NT2/D1 (cell line): ENCODE results near the gene GLIS1.
A peak's percentile ranks its signal among the peaks of the same experiment; 100 is the strongest.

Source experiments
- DNase-seq: peaks from one replicate; pipeline ENCODE4 v3.0.0-alpha.2; 2011; ENCODE audit warnings: low read depth, low spot score
- H3K27me3 ChIP-seq: 2 replicates; pipeline ENCODE4 v1.6.0; 2011; ENCODE audit warnings: mild to moderate bottlenecking; ENCODE audit not compliant: insufficient read length, insufficient read depth
- H3K36me3 ChIP-seq: 2 replicates; pipeline ENCODE4 v1.6.1; 2011; ENCODE audit warnings: mild to moderate bottlenecking, low read length, mixed read lengths; ENCODE audit not compliant: insufficient read depth, insufficient read length
- H3K4me1 ChIP-seq: 2 replicates; pipeline ENCODE4 v1.5.1; 2011; ENCODE audit not compliant: insufficient read depth, insufficient read length
- H3K4me3 ChIP-seq: 2 replicates; pipeline ENCODE4 v1.5.1; 2011; ENCODE audit warnings: low read depth; ENCODE audit not compliant: insufficient read length
- H3K9ac ChIP-seq: 2 replicates; pipeline ENCODE4 v1.6.0; 2011; ENCODE audit warnings: low read depth; ENCODE audit not compliant: insufficient read length
- H3K9me3 ChIP-seq: 2 replicates; pipeline ENCODE4 v1.5.1; 2011; ENCODE audit warnings: mild to moderate bottlenecking, low read length; ENCODE audit not compliant: insufficient read depth
- SUZ12 ChIP-seq: IDR thresholded peaks from 2 replicates; pipeline ENCODE4 v1.6.1; 2011; ENCODE audit not compliant: insufficient read length, insufficient read depth; ENCODE audit errors: extremely low read depth
- YY1 ChIP-seq: IDR thresholded peaks from 2 replicates; pipeline ENCODE4 v1.6.1; 2011; ENCODE audit not compliant: insufficient read length, insufficient read depth
- ZNF274 ChIP-seq: IDR thresholded peaks from 2 replicates; pipeline ENCODE4 v1.6.1; 2011; ENCODE audit warnings: mild to moderate bottlenecking, low read depth, low read length

The GLIS1 gene

GRCh38 chr1:53644496-53644895 is 94.5 kb downstream of the GLIS1 start:
- DNase-seq = no peak
- Histone ChIP-seq H3K9me3 (no peaks in the 10 kb centered on the region), H3K4me3 (no peak overlapping the region), H3K9ac (no peak overlapping the region), H3K4me1 (peaks cover 17% of the 10 kb centered on the region), H3K36me3 (no peaks in the 10 kb centered on the region), H3K27me3 (no peaks in the 10 kb centered on the region)
- TF ChIP-seq YY1 = no peak
- TF ChIP-seq ZNF274 = no peak
- no peak for TF ChIP-seq SUZ12

- no peak overlapping the region for H3K4me3 ChIP-seq
- H3K9me3 ChIP-seq = no peaks in the 10 kb centered on the region
- peaks cover 17% of the 10 kb centered on the region for H3K4me1 ChIP-seq
- DNase-seq = no peak
- no peak for TF ChIP-seq YY1
- H3K27me3 ChIP-seq = no peaks in the 10 kb centered on the region
- H3K36me3 ChIP-seq = no peaks in the 10 kb centered on the region
- no peak overlapping the region for H3K9ac ChIP-seq
Measured at GRCh38 chr1:53643881-53644390, 95.0 kb downstream of the GLIS1 start.

DNA sequence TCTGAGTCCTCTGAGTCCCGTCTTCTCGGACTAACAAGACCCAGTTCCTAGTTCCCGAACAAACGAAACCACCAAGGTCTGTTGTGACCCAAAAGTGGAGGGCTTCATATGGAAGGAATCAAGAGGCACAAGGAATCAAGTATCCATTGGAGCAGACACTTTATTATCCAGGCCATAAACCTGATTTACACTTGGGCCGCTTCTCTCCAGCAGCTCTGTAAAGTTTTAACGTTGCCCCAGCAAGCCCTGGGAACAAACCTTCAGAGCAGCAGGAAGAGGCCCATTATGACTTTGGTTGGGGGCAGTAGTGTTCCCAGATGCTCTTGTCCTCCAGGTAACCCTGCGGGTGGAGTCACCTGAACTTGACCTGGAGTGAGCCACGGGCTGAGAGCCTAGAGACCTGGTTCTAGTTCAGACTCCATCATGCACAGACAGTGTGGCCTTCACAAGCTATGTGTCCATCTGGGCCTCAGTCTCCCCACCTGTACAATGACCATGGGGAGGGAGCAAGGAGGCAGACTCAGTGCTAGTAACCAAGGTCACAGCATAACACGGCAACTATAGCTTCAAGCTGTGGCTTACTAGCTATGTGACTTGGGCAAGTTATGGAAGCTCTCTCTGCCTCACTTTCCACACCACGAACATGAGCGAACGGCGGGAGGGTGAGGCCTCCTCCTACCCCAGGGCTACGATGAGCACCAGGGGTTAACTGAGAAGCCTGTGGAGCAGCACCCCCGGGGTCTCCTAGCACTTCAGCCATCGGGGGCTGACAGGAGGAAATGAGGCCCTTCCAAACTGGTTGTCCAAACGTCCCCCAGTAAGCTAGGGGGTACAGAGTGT is 95.7 kb downstream of the GLIS1 start:
- DNase-seq = no peak
- Histone ChIP-seq H3K9me3 (no peaks in the 10 kb centered on the region), H3K4me3 (no peak overlapping the region)

DNA sequence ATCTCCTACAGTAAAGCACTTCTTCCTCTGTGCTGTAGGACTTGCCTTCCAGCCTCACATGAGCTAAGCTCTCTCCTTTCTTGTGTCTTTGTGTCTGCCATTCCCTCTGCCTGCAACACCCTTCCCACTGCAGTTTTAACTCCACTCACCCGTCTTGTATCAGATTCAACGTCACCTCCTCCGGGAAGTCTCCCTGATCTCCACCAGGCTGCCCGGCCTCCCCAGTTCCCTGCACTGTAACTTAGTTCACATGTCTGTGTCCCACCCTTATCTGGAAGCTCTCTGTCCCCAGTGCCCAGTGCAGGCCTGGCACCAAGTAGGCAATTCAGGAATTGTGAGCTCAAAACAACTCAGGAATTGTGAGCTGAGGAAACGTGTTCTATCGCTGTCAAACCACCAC is 96.4 kb downstream of the GLIS1 start:
- no peak for DNase-seq
- Histone ChIP-seq H3K36me3 (no peaks in the 10 kb centered on the region), H3K4me1 (peaks cover 17% of the 10 kb centered on the region), H3K4me3 (no peak overlapping the region), H3K27me3 (no peaks in the 10 kb centered on the region), H3K9ac (no peak overlapping the region), H3K9me3 (no peaks in the 10 kb centered on the region)
- TF ChIP-seq YY1 (no peak), SUZ12 (no peak)

More for the DNA sequence above, 95.7 kb downstream of the GLIS1 start:
- Histone ChIP-seq H3K4me1 (peaks cover 17% of the 10 kb centered on the region), H3K36me3 (no peaks in the 10 kb centered on the region), H3K27me3 (no peaks in the 10 kb centered on the region), H3K9ac (no peak overlapping the region)
- TF ChIP-seq ZNF274 = peak; percentile 1; the same call in 1 of the 2 replicates
- TF ChIP-seq YY1 = no peak

- H3K36me3 ChIP-seq = no peaks in the 10 kb centered on the region
- H3K4me1 ChIP-seq = peaks cover 17% of the 10 kb centered on the region
- H3K9me3 ChIP-seq = no peaks in the 10 kb centered on the region
- H3K4me3 ChIP-seq = no peak overlapping the region
- H3K27me3 ChIP-seq = no peaks in the 10 kb centered on the region
- TF ChIP-seq SUZ12 (no peak), YY1 (no peak), ZNF274 (no peak)
- no peak for DNase-seq
- no peak overlapping the region for H3K9ac ChIP-seq
Measured at GRCh38 chr1:53642215-53642555, 96.8 kb downstream of the GLIS1 start.

- Histone ChIP-seq H3K4me1 (peaks cover 17% of the 10 kb centered on the region), H3K4me3 (no peak overlapping the region), H3K9me3 (no peaks in the 10 kb centered on the region), H3K9ac (no peak overlapping the region), H3K36me3 (no peaks in the 10 kb centered on the region), H3K27me3 (no peaks in the 10 kb centered on the region)
- TF ChIP-seq YY1 (no peak), ZNF274 (no peak), SUZ12 (no peak)
- no peak for DNase-seq
Measured at GRCh38 chr1:53641481-53642214, 97.3 kb downstream of the GLIS1 start.

GRCh38 chr1:53640701-53641075 is 98.3 kb downstream of the GLIS1 start:
- Histone ChIP-seq H3K27me3 (no peaks in the 10 kb centered on the region), H3K36me3 (no peaks in the 10 kb centered on the region), H3K4me1 (peaks cover 17% of the 10 kb centered on the region), H3K9me3 (no peaks in the 10 kb centered on the region), H3K4me3 (no peak overlapping the region), H3K9ac (no peak overlapping the region)
- no peak for DNase-seq
- TF ChIP-seq YY1 (no peak), ZNF274 (no peak), SUZ12 (no peak)
